Esophagus mucosa (tissue), 1 donor: ENCODE data around the gene JDP2. TPM values are rescaled to one million over a fixed set of nuclear protein-coding genes. Genes with fewer than 3 reads are reported as not detected.

Experiments used
- ATAC-seq: fragments of 200-7000 bp; cut with Tn5 transposase; one replicate; pipeline ENCODE4 v1.9.1; 2020
- total RNA-seq: library from RNA; stranded (reverse); gene quantifications from one replicate; pipeline ENCODE4 v1.2.4, GENCODE V29; 2023
- donor health status: DM: yes; HTN: yes; CAD: no.

JDP2 gene
- total RNA-seq, 1 donor from 2014 or later, result 18.5 TPM

DNA sequence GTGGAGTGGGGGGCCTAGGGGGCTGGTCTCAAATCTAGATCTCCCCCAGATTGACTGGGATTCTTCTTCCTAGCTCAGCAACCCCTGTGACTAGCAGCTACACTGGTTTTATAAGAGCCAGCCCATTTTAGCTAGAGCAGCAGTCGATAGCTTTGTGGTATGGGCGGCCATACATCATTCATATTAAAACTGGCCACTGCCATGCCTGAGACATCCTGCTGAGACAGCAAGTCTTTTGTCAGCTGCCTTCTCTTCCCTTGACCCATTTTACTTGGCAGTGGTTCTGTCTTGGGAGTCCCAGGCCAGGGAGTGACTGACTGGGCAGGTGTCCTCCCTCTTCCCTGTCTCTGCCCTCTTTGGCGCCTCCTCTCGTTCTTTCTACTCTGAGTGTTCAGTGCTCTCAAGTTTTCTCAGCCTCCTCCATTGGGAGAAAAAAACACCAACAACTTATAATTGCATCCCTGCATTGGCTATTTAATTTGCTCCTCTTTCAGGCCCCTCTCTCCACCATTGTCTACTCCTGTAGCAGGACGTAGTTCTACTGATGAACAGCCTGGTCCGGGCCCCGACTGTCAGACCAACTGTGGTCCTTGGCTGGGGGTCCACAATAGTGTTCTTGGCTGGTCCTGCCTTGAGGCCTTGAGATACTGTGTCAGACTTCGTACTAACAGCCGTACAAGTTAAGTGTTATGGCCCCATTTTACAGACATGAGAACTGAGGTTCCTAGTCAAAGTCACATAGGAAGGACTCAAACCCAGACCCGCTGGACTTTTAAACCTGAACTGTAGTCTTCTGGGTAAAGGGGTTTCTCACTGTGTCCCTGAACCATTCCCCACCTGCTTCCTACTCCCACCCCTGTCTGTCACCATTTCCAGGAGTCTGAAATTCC, 18.3 kb upstream of the JDP2 start:
- ATAC-seq, result no peak

DNA sequence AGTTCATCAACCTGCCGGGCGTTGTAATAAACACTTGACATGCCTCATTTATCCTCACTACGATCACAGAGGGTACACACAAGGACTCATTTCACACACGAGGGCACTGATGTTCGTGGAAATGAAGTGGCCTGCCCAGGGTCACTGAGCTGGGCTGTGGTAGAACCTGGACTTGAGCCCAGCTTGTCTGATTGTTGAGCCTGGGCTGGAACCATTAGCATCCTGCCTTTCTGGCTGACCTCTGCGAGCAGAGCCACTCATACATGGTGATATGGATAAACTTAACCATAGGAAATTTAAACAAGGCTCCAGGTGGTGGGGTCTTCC, 16.6 kb upstream of the JDP2 start:
- no peak for ATAC-seq

GRCh38 chr14:75413013-75413412, 14.8 kb upstream of the JDP2 start:
- ATAC-seq, result no peak

DNA sequence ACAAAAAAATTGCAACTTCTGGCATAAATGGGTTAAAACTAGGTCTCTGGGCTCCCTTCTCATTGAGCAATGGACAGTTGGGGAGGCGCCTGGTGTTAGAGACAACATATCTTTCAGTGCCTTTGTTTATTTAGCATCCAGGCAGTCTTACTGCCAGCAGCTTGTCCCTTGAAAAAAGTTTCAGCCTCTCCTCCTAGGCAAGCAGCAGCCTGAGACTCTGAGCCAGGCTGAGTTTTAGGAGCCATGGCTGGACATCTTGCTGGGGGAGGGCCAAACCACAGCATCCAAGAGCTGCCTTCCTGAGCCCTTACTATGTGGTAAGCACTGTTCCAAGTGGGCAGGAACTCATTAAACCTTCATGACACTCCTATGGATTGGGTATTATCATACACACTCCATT, 10.1 kb upstream of the JDP2 start:
- ATAC-seq, result peak; percentile 54

DNA sequence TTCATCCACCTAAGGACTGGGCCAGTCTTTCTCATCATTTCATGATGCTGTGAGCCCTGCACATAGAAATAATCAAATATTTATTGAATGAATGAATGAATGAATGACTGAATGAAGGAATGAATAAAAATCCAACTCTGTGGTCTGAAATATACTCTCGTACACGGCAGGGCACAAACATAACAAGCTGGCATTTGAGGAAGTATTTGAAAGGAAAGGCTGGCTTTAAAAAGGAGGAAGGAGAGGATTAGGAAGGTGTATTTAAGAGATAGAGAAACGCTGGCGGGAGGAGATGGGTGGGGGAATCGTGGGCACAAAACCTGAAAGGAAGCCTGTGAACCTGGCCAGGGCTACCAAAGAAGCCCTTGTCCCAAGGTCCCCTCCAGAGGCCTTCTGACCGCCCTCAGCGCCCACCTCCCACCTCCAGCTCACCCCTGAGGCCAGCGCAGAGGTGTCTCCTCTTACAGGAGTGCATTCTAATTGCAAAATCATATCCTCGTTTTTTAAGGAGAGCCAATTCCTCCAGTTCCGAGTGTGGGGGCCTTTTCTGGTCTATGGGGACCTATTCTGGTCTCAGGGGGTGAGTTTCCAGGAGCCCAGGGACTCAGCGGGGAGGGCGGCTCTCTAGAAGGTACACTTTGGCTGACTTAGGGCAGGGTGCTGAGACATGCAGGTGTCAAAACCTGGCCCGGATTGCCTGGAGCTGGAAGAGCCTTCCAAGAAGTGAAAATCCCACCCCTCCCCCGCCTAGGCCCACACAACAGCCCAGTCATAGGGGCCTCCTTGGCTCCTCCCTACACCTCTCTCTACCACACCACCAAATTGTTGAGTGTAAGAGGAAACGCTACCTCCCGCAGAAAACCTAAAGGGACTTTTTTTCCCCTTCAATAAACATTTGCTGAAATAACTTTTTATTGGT, 8.7 kb upstream of the JDP2 start:
- peak; percentile 67 for ATAC-seq

- ATAC-seq, result peak; percentile 88
Observed at GRCh38 chr14:75422169-75422568, 5.7 kb upstream of the JDP2 start.

DNA sequence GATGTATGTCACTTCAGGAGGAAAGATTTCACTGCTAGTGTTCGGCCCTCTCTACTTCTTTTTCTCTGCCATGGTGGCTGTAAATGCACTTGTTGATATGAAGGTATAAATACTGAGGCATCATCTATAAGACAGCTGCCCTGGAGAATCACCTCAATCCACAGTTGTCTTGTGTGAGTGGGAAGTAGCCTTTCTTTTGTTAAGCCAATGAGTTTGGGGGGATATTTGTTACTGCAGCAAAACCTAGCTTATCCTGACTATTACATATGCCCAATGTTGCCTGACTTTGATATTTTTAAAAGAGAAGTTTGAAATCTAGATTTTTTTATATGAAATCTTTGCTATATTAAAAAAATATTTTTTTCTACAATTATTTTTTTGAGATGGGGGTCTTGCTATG, 3.3 kb upstream of the JDP2 start:
- ATAC-seq, result no peak

GRCh38 chr14:75425446-75425845, 2.4 kb upstream of the JDP2 start:
- ATAC-seq, result no peak

DNA sequence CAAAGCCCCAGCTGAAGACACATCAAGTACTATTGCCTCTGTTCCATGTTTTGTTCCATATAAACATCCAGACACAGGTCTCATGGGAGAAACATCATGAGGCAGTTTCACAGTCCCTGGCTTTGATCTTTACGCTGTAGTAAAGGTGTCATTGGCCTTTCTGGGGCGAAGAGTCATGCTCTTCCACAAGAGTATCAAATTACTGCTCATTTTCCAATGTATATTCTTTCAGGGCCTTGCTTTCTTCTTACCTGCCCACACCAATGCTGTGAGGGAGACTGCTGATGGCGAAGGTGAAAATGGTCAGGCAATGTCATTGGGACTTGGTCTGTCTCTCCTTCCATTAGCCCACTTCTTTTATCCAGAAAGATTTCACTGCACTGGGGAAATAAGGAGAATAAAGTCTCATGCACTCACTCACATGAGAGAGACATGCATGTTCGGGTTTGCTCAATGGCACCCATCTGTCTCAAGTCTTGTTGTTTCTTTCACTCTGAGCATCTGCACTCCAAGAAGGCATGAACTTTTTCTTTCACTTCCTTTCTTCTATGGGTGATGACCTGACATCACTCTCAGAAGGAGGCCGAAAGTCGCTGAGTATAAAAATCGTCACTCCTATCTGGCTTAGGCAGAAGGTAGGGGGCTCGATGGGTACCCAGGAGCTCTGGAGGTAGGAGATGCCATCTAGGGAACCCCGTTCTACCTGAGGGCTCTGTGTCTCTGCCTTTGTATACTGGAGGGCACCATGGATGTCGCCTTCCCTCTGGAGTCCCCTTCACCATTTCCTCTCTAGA, 1.3 kb upstream of the JDP2 start:
- ATAC-seq, result no peak

DNA sequence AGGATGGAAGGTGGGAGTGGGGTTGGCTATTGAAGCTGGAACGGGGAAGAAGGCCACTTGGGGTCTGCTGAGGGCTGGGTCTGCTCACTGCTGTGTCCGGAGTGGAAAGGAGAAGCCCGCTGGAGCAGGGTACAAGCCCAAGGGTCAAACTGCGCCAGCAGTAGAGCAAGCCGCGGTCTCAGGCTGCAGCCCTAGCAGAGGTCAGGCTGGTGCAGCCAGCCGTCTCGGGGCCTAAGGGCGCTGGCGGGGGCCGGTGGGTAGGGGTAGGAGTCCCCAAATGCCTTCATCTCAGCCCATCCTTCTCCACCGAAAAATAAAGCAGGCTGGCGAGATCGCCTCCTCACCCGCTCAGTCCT, 718 bp upstream of the JDP2 start:
- peak; percentile 1 for ATAC-seq

DNA sequence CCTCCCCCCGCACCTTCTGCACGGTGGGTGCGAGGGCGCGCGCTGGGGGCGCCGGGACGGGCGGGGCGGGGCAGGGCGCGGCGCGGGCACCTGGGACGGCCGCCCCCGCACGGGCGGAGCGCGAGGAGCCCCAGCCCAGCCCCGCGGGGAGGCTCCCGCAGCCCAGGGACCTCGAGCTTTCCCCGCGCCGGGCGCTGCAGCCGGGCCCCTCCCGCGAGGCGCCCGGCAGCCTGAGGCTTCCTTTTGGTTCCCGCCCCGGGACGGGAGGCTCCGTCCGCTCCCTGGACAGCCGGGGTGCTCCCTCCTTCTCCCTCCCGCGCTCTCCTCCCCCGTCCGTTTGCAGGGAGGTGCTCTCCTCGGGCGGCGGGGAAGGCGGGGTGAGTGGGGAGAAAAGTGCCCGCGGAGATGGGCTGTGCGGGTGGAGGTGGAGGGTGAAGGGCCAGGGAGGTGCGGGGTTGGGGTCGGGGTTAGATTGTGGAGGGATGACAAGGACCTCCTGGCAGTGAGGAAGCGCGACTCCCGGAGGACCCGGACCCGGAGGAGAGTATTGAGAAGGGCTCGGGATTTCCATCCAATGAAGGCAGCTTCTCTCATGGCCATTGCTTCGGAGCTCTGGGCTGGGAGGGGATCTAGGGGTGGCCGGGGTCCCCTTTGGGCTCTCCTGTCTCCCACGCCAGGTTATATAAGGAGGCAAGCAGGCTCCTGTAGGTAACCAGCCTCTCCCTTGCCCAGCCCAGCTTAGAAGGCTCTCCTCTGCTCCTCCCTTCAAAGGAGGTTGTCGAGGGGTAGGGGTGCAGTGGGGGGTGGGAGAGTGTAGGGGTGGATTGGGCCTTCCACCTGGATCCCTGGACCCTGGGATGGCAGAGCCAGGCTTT, 645 bp downstream of the JDP2 start:
- ATAC-seq, result peak; percentile 31

- no peak for ATAC-seq
Observed at GRCh38 chr14:75429562-75429961, 1.7 kb downstream of the JDP2 start.

- ATAC-seq, result no peak
Observed at GRCh38 chr14:75430116-75430515, 2.3 kb downstream of the JDP2 start.

DNA sequence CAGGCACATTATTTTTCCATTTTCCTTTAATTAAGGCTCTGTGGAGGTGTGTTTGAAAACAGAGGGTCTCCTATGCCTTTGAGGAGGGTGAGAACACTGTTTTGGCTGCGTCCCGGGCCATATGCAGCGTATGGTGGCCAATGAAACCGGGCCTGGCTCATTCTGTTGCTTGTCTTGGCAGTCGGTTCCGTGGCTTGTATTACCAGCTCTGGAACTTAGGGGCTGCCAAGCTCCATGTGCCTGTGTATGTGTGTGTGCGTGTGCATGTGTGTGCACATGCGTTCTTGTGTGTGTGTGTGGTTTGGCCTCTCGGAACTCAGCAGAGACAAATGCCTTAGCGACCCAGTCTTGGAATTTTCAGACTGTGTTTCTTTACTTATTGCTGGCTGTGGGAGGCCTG, 2.7 kb downstream of the JDP2 start:
- ATAC-seq, result no peak

GRCh38 chr14:75430976-75431375, 3.2 kb downstream of the JDP2 start:
- no peak for ATAC-seq

- ATAC-seq, result no peak
Observed at GRCh38 chr14:75431827-75432226, 4.0 kb downstream of the JDP2 start.

GRCh38 chr14:75432411-75432810, 4.6 kb downstream of the JDP2 start:
- no peak for ATAC-seq

DNA sequence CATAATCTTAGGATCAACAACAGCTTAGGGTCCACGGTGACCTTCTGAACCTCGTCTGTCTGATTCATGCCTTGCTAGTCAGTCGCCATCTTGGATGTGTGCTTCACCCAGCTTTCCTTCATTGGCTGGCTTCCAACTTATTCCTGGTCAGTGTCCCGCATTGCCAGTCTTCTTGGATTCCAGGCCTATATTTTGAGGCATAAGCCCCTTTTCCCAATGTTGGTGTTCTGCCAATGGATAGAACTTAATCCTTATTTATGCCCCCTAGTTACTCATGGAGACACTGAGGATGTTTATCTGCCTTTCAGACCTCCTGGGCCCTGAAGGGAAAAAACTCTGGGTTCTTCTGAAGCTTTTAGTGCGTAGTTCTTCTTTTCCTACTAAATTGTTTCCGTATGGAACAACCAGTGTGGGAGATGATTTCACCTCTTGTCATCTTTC, 5.8 kb downstream of the JDP2 start:
- ATAC-seq, result no peak

- ATAC-seq, result no peak
Observed at GRCh38 chr14:75434138-75434889, 6.5 kb downstream of the JDP2 start.

- no peak for ATAC-seq
Observed at GRCh38 chr14:75434890-75435248, 7.0 kb downstream of the JDP2 start.

GRCh38 chr14:75435473-75435872, 7.7 kb downstream of the JDP2 start:
- no peak for ATAC-seq
